WTC11 (cell line): ENCODE data around the gene RBM4. TPM values are rescaled to one million over a fixed set of nuclear protein-coding genes. Genes with fewer than 3 reads are reported as not detected.

ENCODE experiments used
- CREM ChIP-seq: sonication (generic); formaldehyde crosslinking; IDR thresholded peaks from 2 replicates; pipeline ENCODE4 v1.8.1; 2022; ENCODE audit warnings: mild to moderate bottlenecking, missing genetic modification reagents, moderate library complexity
- ELF4 ChIP-seq: sonication (generic); formaldehyde crosslinking; IDR thresholded peaks from 2 replicates; pipeline ENCODE4 v1.8.1; 2022; ENCODE audit warnings: low read depth, mild to moderate bottlenecking, moderate library complexity, missing genetic modification reagents
- EMX1 ChIP-seq: fragments of 250-450 bp; sonication (Bioruptor Pico); IDR thresholded peaks from 2 replicates; pipeline ENCODE4 v1.8.0; 2021; ENCODE audit warnings: mild to moderate bottlenecking
- ETV6 ChIP-seq: sonication (generic); formaldehyde crosslinking; IDR thresholded peaks from 2 replicates; pipeline ENCODE4 v1.8.1; 2022; ENCODE audit warnings: mild to moderate bottlenecking, missing genetic modification reagents
- GTF2I ChIP-seq: fragments of 250-450 bp; sonication (Bioruptor Pico); conservative IDR thresholded peaks from 2 replicates; pipeline ENCODE4 v1.4.0; 2021; ENCODE audit warnings: mild to moderate bottlenecking
- MXD4 ChIP-seq: fragments of 250-450 bp; sonication (Bioruptor Pico); IDR thresholded peaks from 2 replicates; pipeline ENCODE4 v1.8.0; 2021; ENCODE audit warnings: mild to moderate bottlenecking, moderate library complexity, borderline replicate concordance
- NFATC4 ChIP-seq: fragments of 250-450 bp; sonication (Bioruptor Pico); IDR thresholded peaks from 2 replicates; pipeline ENCODE4 v1.9.0; 2021; ENCODE audit warnings: mild to moderate bottlenecking
- NFE2L1 ChIP-seq: sonication (generic); formaldehyde crosslinking; IDR thresholded peaks from 2 replicates; pipeline ENCODE4 v1.8.1; 2023; ENCODE audit warnings: missing genetic modification reagents
- NR2C2 ChIP-seq: sonication (generic); formaldehyde crosslinking; IDR thresholded peaks from 2 replicates; pipeline ENCODE4 v1.8.0; 2022; ENCODE audit warnings: mild to moderate bottlenecking, missing genetic modification reagents
- RELA ChIP-seq: sonication (generic); formaldehyde crosslinking; IDR thresholded peaks from 2 replicates; pipeline ENCODE4 v1.8.1; 2022; ENCODE audit warnings: missing genetic modification reagents, mild to moderate bottlenecking, borderline replicate concordance
- RORB ChIP-seq: fragments of 250-450 bp; sonication (Bioruptor Pico); IDR thresholded peaks from 2 replicates; pipeline ENCODE4 v1.9.0; 2021; ENCODE audit warnings: mild to moderate bottlenecking
- SP1 ChIP-seq: sonication (generic); formaldehyde crosslinking; conservative IDR thresholded peaks from 2 replicates; pipeline ENCODE4 v1.8.1; 2022; ENCODE audit warnings: missing genetic modification reagents
- TCF7 ChIP-seq: sonication (generic); formaldehyde crosslinking; IDR thresholded peaks from 2 replicates; pipeline ENCODE4 v1.8.0; 2022; ENCODE audit warnings: mild to moderate bottlenecking, low read depth, missing genetic modification reagents, moderate library complexity
- ZBTB21 ChIP-seq: sonication (generic); formaldehyde crosslinking; IDR thresholded peaks from 2 replicates; pipeline ENCODE4 v1.8.1; 2023; ENCODE audit warnings: mild to moderate bottlenecking, missing genetic modification reagents, borderline replicate concordance
- ZNF138 ChIP-seq: sonication (generic); formaldehyde crosslinking; conservative IDR thresholded peaks from 2 replicates; pipeline ENCODE4 v1.8.1; 2022; ENCODE audit warnings: mild to moderate bottlenecking, moderate library complexity, missing genetic modification reagents
- ZNF219 ChIP-seq: sonication (generic); formaldehyde crosslinking; IDR thresholded peaks from 2 replicates; pipeline ENCODE4 v1.8.0; 2023; ENCODE audit warnings: missing genetic modification reagents, mild to moderate bottlenecking, borderline replicate concordance
- ZNF263 ChIP-seq: sonication (generic); formaldehyde crosslinking; IDR thresholded peaks from 2 replicates; pipeline ENCODE4 v1.8.1; 2022; ENCODE audit warnings: low read depth, mild to moderate bottlenecking, moderate library complexity, missing genetic modification reagents
- ZNF423 ChIP-seq: fragments of 250-450 bp; sonication (Bioruptor Pico); IDR thresholded peaks from 2 replicates; pipeline ENCODE4 v2.1.2; 2022; ENCODE audit warnings: mild to moderate bottlenecking, moderate library complexity
- total RNA-seq: library from RNA; stranded (reverse); gene quantifications from 3 replicates; pipeline ENCODE4 v1.2.3, GENCODE V29; 2021
- TF ChIP-seq, protein P1 (sequence below): sonication (generic); formaldehyde crosslinking; IDR thresholded peaks from 2 replicates; pipeline ENCODE4 v1.8.0; 2022; ENCODE audit warnings: mild to moderate bottlenecking, missing genetic modification reagents
- TF ChIP-seq, protein P2 (sequence below): fragments of 250-450 bp; sonication (Bioruptor Pico); IDR thresholded peaks from 2 replicates; pipeline ENCODE4 v1.9.0; 2021; ENCODE audit warnings: mild to moderate bottlenecking
- TF ChIP-seq, protein P3 (sequence below): sonication (generic); formaldehyde crosslinking; IDR thresholded peaks from 2 replicates; pipeline ENCODE4 v1.8.1; 2022; ENCODE audit warnings: mild to moderate bottlenecking, missing genetic modification reagents, moderate library complexity, borderline replicate concordance
- TF ChIP-seq, protein P4 (sequence below): sonication (generic); formaldehyde crosslinking; IDR thresholded peaks from 2 replicates; pipeline ENCODE4 v1.8.1; 2022; ENCODE audit warnings: low read depth, missing genetic modification reagents, borderline replicate concordance
- TF ChIP-seq, protein P5 (sequence below): sonication (generic); formaldehyde crosslinking; IDR thresholded peaks from 2 replicates; pipeline ENCODE4 v1.8.1; 2023; ENCODE audit warnings: mild to moderate bottlenecking, missing genetic modification reagents
- TF ChIP-seq, protein P6 (sequence below): sonication (generic); formaldehyde crosslinking; IDR thresholded peaks from 2 replicates; pipeline ENCODE4 v1.8.1; 2023; ENCODE audit warnings: mild to moderate bottlenecking, missing genetic modification reagents, moderate library complexity
- TF ChIP-seq, protein P7 (sequence below): sonication (generic); formaldehyde crosslinking; IDR thresholded peaks from 2 replicates; pipeline ENCODE4 v1.8.0; 2023; ENCODE audit warnings: mild to moderate bottlenecking, missing genetic modification reagents
- TF ChIP-seq, protein P8 (sequence below): fragments of 250-450 bp; sonication (Bioruptor Pico); IDR thresholded peaks from 2 replicates; pipeline ENCODE4 v1.9.0; 2021; ENCODE audit warnings: mild to moderate bottlenecking

The RBM4 gene
- total RNA-seq, 1 experiment from 2014 or later, result 144 TPM

DNA sequence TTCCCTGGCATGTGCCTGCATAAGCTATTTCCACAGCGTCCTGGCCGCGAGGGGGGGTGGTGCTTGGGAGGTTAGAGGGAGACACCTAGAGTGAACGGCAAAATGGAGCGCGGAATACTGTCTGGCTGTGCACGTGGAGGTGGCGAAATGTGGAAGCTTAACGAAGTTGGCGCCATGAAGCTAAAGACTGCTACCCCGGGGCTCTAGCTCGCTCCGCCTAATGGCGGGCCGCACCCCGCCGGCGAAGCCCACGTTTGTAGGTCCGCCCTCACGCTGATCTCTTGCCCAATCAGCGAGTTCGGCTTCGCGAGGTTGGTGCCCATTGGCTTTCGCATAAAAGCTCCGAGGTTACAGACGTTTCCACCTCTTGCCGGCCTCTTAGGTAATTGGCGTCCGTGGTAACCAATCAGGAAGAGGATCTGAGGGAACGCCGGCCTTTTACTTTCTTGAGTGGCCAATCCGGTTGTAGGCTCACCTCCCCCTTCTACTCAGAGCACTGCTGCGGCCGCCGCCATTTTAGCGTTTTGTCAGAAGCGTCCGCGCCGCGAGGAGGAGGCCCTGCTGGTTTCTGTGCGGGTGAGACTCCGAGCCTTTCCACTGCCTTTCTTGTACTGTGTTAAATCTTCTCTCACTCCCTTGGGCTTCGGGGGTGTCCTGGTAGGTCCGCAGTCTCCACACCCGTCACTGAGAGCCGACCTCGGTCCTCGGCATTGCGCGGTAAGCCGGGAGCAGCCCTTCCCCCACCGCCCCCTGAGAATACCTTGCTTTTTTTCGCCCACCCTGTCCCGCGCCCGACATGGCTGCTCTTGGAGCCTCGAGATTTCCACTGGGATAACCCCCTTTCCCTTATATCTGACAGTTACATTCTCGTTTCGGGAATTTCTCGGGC, at the start of gene RBM4 (continued):
- TF ChIP-seq, protein P1, sequence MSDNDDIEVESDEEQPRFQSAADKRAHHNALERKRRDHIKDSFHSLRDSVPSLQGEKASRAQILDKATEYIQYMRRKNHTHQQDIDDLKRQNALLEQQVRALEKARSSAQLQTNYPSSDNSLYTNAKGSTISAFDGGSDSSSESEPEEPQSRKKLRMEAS (CRISPR knock-in tag), result peak; percentile 90
- TF ChIP-seq, protein P2, sequence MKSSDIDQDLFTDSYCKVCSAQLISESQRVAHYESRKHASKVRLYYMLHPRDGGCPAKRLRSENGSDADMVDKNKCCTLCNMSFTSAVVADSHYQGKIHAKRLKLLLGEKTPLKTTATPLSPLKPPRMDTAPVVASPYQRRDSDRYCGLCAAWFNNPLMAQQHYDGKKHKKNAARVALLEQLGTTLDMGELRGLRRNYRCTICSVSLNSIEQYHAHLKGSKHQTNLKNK (CRISPR knock-in tag), result no peak; the same call in 1 of the 2 replicates
- TF ChIP-seq ZBTB21 (CRISPR knock-in tag) (no peak), NR2C2 (CRISPR knock-in tag) (no peak), SP1 (peak; percentile 76), RELA (CRISPR knock-in tag) (no peak), CREM (CRISPR knock-in tag) (peak; percentile 31), ZNF138 (CRISPR knock-in tag) (no peak), ELF4 (CRISPR knock-in tag) (no peak), ZNF423 (CRISPR knock-in tag) (no peak), NFE2L1 (CRISPR knock-in tag) (peak; percentile 61; the same call in 1 of the 2 replicates), TCF7 (CRISPR knock-in tag) (no peak), ZNF263 (CRISPR knock-in tag) (0 out of 2 replicates have a peak, but pooled peaks have one; percentile 19), EMX1 (CRISPR knock-in tag) (peak; percentile 79), NFATC4 (CRISPR knock-in tag) (no peak), RORB (CRISPR knock-in tag) (no peak), ZNF219 (CRISPR knock-in tag) (no peak), GTF2I (no peak), ETV6 (peak; percentile 18; the same call in 1 of the 2 replicates), MXD4 (CRISPR knock-in tag) (no peak)
- TF ChIP-seq, protein P3, sequence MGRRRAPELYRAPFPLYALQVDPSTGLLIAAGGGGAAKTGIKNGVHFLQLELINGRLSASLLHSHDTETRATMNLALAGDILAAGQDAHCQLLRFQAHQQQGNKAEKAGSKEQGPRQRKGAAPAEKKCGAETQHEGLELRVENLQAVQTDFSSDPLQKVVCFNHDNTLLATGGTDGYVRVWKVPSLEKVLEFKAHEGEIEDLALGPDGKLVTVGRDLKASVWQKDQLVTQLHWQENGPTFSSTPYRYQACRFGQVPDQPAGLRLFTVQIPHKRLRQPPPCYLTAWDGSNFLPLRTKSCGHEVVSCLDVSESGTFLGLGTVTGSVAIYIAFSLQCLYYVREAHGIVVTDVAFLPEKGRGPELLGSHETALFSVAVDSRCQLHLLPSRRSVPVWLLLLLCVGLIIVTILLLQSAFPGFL (CRISPR knock-in tag), result no peak
- TF ChIP-seq, protein P4, sequence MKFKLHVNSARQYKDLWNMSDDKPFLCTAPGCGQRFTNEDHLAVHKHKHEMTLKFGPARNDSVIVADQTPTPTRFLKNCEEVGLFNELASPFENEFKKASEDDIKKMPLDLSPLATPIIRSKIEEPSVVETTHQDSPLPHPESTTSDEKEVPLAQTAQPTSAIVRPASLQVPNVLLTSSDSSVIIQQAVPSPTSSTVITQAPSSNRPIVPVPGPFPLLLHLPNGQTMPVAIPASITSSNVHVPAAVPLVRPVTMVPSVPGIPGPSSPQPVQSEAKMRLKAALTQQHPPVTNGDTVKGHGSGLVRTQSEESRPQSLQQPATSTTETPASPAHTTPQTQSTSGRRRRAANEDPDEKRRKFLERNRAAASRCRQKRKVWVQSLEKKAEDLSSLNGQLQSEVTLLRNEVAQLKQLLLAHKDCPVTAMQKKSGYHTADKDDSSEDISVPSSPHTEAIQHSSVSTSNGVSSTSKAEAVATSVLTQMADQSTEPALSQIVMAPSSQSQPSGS, result no peak
- TF ChIP-seq, protein P5, sequence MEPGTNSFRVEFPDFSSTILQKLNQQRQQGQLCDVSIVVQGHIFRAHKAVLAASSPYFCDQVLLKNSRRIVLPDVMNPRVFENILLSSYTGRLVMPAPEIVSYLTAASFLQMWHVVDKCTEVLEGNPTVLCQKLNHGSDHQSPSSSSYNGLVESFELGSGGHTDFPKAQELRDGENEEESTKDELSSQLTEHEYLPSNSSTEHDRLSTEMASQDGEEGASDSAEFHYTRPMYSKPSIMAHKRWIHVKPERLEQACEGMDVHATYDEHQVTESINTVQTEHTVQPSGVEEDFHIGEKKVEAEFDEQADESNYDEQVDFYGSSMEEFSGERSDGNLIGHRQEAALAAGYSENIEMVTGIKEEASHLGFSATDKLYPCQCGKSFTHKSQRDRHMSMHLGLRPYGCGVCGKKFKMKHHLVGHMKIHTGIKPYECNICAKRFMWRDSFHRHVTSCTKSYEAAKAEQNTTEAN (CRISPR knock-in tag), result peak; percentile 80; the same call in 1 of the 2 replicates
- TF ChIP-seq, protein P6, sequence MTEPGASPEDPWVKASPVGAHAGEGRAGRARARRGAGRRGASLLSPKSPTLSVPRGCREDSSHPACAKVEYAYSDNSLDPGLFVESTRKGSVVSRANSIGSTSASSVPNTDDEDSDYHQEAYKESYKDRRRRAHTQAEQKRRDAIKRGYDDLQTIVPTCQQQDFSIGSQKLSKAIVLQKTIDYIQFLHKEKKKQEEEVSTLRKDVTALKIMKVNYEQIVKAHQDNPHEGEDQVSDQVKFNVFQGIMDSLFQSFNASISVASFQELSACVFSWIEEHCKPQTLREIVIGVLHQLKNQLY (CRISPR knock-in tag), result no peak
- TF ChIP-seq, protein P7, sequence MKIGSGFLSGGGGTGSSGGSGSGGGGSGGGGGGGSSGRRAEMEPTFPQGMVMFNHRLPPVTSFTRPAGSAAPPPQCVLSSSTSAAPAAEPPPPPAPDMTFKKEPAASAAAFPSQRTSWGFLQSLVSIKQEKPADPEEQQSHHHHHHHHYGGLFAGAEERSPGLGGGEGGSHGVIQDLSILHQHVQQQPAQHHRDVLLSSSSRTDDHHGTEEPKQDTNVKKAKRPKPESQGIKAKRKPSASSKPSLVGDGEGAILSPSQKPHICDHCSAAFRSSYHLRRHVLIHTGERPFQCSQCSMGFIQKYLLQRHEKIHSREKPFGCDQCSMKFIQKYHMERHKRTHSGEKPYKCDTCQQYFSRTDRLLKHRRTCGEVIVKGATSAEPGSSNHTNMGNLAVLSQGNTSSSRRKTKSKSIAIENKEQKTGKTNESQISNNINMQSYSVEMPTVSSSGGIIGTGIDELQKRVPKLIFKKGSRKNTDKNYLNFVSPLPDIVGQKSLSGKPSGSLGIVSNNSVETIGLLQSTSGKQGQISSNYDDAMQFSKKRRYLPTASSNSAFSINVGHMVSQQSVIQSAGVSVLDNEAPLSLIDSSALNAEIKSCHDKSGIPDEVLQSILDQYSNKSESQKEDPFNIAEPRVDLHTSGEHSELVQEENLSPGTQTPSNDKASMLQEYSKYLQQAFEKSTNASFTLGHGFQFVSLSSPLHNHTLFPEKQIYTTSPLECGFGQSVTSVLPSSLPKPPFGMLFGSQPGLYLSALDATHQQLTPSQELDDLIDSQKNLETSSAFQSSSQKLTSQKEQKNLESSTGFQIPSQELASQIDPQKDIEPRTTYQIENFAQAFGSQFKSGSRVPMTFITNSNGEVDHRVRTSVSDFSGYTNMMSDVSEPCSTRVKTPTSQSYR (CRISPR knock-in tag), result 0 out of 2 replicates have a peak, but pooled peaks have one; percentile 24
- TF ChIP-seq, protein P8, sequence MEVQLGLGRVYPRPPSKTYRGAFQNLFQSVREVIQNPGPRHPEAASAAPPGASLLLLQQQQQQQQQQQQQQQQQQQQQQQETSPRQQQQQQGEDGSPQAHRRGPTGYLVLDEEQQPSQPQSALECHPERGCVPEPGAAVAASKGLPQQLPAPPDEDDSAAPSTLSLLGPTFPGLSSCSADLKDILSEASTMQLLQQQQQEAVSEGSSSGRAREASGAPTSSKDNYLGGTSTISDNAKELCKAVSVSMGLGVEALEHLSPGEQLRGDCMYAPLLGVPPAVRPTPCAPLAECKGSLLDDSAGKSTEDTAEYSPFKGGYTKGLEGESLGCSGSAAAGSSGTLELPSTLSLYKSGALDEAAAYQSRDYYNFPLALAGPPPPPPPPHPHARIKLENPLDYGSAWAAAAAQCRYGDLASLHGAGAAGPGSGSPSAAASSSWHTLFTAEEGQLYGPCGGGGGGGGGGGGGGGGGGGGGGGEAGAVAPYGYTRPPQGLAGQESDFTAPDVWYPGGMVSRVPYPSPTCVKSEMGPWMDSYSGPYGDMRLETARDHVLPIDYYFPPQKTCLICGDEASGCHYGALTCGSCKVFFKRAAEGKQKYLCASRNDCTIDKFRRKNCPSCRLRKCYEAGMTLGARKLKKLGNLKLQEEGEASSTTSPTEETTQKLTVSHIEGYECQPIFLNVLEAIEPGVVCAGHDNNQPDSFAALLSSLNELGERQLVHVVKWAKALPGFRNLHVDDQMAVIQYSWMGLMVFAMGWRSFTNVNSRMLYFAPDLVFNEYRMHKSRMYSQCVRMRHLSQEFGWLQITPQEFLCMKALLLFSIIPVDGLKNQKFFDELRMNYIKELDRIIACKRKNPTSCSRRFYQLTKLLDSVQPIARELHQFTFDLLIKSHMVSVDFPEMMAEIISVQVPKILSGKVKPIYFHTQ, result no peak; the same call in 1 of the 2 replicates
